GM18511 (cell line): ENCODE data around the gene RARRES2.
"Not testable (repeated sequence)": the region's sequence is repeated elsewhere in the genome, so short reads cannot be mapped to it uniquely, and the experiment has no call there.

ENCODE experiments used
- ATAC-seq: cut with Tn5 transposase; IDR thresholded peaks from one replicate; pipeline ENCODE4 v1.9.1; 2021; ENCODE audit warnings: mild to moderate bottlenecking, moderate library complexity; ENCODE audit not compliant: unreplicated experiment

RARRES2 gene

GRCh38 chr7:150322833-150323681 lies 18.4 kb downstream of the RARRES2 start, which contains the start of the genes ACTR3C and LRRC61:
TSS of gene ACTR3C (minus strand) at chr7:150323545. CDS start at chr7:150295296, 28,249 bp downstream.
TSS of gene LRRC61 (plus strand) at chr7:150323355. CDS start at chr7:150336862, 13,507 bp downstream.
- ATAC-seq: peak; percentile 73

- ATAC-seq: peak; percentile 37
Measured at GRCh38 chr7:150322114-150322832, 19.2 kb downstream of the RARRES2 start.

- no peak for ATAC-seq
Measured at GRCh38 chr7:150321788-150322113, 19.7 kb downstream of the RARRES2 start.

GRCh38 chr7:150317748-150318444 lies 23.5 kb downstream of the RARRES2 start:
- ATAC-seq: no peak

GRCh38 chr7:150316987-150317386 lies 24.4 kb downstream of the RARRES2 start:
- ATAC-seq: not testable (repeated sequence)

GRCh38 chr7:150314639-150315239 lies 26.7 kb downstream of the RARRES2 start:
- ATAC-seq: no peak

- ATAC-seq: no peak
Measured at GRCh38 chr7:150313870-150314269, 27.6 kb downstream of the RARRES2 start.

GRCh38 chr7:150313367-150313809 lies 28.0 kb downstream of the RARRES2 start:
- ATAC-seq: no peak

- not testable (repeated sequence) for ATAC-seq
Measured at GRCh38 chr7:150312649-150313366, 28.6 kb downstream of the RARRES2 start.

- ATAC-seq: no peak
Measured at GRCh38 chr7:150311711-150312110, 29.7 kb downstream of the RARRES2 start.

GRCh38 chr7:150311146-150311545 lies 30.3 kb downstream of the RARRES2 start:
- ATAC-seq: no peak

- no peak for ATAC-seq
Measured at GRCh38 chr7:150308575-150308974, 32.9 kb downstream of the RARRES2 start.

- no peak for ATAC-seq
Measured at GRCh38 chr7:150307904-150308303, 33.5 kb downstream of the RARRES2 start.

- ATAC-seq: no peak
Measured at GRCh38 chr7:150307129-150307528, 34.3 kb downstream of the RARRES2 start.

GRCh38 chr7:150306377-150306776 lies 35.1 kb downstream of the RARRES2 start:
- not testable (repeated sequence) for ATAC-seq

GRCh38 chr7:150305903-150306284 lies 35.5 kb downstream of the RARRES2 start:
- not testable (repeated sequence) for ATAC-seq

GRCh38 chr7:150305259-150305902 lies 36.0 kb downstream of the RARRES2 start:
- not testable (repeated sequence) for ATAC-seq

- ATAC-seq: not testable (repeated sequence)
Measured at GRCh38 chr7:150304499-150305258, 36.8 kb downstream of the RARRES2 start.

- not testable (repeated sequence) for ATAC-seq
Measured at GRCh38 chr7:150302908-150303310, 38.5 kb downstream of the RARRES2 start.
